CD4-positive, alpha-beta T cell treated with Interleukin-6 at 100 ng/mL for 8 hours (primary cell): ENCODE results near the gene ABHD12.
"Not testable (repeated sequence)": the region's sequence is repeated elsewhere in the genome, so short reads cannot be mapped to it uniquely, and the experiment has no call there.

ENCODE experiments used
- DNase-seq: peaks from one replicate; pipeline ENCODE4 v3.0.0-alpha.2; 2020; ENCODE audit warnings: mixed read lengths, low spot score

Gene ABHD12

DNA sequence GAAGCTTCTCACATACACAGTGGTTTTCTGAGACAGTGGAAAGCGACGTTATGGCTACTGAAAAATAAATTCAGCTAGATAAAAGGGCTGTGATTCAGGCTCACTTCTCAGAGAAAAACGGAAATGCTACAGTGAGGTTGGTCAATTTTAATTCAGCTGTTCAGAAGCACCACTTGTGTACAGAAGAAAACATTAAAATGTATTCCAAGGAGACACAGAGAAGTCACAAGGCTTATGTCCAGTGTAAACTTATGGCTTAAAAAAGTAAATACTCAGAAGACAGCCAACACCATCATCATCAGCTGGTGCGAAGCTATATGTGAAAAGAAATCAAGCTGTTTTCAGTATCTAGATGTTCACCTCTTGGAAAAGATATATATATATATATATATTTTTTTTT is 68.6 kb downstream of the ABHD12 start:
- DNase-seq, result no peak

DNA sequence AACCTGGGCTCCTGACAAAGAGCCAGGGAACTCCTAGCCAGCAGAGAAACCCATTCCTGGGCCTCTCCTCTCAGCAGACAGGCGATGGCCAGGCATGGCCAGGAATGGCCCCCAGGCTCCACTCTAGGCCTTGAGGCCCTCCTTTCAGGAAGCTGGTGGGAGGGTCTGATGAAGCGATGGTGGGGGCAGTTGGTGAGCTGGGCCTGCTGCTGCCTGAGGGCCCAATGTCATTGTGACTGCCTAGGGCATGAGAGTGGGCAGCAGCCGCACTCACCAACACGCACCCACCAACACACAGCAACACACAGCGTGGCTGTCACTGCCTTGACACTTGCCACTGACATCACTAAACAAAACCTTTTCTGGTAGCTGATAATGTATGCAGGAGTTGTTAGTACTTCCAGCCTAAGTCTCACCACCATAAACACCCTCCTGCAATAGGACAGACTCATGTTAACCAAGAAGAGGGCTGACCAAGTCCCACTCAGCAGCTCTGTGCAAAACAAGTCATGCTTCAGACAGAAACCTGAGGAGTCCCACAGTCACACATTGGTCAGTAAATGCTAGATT is 69.3 kb downstream of the ABHD12 start:
- DNase-seq, result no peak

DNA sequence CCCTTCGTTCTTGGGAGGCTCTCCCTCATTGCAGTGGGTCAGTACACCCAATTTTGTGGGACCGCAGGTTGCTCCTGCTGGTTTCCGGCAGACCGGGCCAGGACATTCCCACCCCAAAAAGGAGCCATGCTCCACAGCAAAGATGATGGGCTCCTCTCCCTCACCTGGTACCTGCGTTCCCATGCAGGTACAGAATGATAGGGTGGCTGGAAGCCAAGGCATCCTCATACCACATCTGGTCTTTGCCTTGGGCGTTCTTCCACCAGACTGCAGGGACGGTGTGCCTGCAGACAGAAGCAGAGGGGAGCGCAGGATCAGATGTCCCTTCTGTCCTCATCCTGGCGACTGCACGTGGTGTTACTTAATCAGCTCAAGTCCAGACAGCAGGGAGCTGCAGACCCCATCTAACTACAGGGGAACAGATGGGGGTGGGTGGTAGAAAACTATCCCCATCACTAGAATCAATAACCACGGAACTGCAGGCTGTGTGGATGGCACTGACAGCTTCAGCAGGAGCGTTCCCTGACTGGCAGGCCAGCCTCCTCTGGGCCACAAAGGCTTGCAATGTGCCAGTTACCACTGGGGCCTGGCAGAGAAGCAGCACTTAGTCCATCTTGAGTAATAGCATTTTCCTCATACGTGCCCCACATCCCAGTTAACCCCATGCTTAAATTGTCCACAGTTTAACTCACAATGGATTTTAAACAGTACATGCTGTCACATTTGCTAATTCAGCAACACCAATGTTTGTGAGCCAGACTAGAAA is 70.4 kb downstream of the ABHD12 start:
- no peak for DNase-seq

DNA sequence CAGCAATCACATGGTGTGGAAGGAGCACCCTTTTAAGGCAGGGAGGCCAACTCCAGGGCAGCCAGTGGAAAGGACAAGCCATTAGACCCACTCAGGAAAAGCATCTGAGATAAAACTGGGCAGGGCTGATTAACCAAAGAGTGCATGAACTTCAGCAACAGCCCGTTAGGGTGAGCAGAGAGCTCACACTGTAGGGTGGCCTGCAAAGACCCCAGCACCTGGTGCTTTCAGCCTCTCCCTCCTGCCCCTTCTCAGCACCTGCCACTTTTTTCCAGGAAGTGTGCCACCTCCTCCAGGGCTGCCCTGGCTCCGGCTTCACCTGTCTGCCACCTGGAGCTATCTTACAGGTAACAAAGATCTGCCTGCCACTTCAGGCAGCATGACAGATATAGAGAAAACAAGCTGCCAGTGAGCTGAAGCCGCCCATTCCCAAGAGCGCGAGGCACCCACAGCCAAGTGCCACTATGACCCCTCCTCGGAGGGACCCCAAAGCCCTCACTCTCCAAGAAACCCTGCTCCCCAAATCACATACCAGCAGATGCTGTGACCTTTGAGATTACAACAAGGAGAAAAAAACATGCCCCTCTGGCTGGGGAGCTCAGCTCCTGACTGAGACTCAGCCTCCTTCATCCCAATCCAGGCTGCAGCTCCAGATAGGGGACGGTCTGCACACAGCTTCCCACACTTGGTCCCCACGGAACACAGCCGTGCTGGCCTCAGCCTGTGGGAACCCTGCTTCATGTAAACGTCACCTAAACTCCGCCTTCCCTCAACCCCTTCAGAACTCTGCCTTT is 71.2 kb downstream of the ABHD12 start:
- no peak for DNase-seq

DNA sequence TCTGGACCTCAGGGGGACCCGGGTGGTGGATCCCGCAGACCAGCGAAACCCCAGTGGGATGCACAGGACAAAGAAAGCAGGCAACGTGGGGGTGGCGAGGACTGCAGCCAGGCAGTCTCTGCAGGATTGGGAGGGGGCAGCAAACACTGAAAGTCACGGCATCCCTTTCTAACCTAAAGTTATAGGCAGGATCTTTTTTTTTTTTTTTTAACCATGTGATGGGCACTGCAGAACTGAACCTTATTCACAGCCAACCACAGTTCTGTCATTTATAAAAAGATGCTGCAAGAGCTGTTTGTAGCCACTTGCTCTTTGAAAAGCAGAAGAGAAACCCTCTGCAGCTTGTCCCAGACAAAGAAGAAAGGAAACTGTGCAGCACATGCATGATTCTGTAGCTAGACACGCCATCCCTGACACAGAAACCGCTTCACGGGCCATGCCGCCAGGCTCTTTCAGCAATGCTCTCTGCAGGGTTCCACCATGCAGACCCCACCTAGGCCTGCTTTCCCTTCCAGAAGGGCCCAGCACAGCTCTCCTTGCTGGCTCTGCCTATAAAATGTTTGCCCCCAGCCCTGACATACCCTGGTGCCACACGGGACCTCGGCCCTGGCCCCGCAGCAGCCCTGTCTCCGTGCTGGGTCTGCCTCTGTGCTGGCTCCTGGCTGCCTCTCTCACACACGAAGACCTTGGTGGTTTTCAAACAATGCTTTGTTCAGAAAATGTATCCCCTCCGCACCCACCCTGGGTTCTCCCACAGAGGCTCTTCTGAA is 72.0 kb downstream of the ABHD12 start:
- DNase-seq, result no peak

DNA sequence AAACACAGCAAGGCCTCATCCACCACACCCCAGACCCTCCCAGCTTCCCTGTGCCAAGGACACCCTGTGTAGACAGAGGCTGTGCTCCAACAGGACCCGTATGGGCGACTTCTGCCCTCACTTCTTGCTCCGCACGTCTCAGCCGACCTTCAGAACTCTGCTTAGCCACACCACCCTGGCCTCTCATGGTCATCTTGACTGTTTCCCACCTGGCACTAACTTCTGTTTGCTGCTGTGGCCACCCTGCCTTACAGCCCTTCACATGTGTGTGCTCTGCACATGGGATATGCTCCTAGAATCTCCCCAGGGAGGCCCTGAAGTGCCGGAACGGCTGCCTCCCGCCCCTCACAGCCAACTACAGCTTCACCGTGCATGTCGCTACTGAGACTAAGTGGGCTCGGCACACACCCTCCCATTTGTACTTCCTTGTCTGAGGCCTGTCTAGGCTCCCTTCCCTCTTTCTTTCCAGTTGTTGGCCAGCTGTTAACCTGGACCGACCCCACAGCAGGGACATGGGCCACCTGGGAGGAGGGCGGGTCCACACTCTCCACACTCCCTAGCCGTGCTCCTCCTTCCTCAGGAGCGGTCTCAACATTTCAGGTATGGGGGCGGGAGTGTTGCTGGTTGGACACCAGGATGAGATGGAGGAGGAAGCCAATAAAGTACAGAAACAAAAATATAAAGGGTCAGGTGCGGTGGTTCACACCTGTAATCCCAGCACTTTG is 73.1 kb downstream of the ABHD12 start:
- no peak for DNase-seq

DNA sequence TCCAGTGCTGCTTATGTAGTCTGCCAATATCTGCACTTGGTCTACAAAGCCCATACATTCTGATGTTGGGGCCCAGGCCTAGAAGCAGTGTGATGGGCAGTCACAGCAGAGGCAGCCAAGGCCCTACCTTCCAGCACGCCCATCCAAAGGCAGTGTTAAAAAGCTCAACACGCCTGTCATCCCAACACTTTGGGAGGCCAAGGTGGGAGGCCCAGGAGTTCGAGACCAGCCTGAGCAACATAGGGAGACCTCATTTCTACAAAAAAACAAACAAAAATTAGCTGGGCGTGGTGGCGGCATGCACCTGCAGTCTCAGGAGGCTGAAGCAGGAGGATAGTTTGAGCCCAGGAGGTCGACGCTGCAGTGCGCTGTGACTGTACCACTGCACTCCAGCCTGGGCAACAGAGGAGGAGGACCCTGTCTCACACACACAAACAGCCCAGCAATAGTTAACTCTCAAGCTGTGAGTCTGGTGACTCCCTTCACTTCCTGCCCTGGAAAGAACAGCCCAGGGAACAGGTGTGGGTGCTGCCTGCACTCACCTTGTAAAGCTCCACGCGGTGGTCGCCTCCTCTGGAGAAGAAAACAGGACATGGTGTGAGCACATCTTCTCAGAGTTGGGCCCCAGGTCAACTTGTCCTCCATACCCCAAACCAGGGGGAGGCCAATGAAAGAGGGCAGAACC is 74.0 kb downstream of the ABHD12 start:
- DNase-seq, result no peak

DNA sequence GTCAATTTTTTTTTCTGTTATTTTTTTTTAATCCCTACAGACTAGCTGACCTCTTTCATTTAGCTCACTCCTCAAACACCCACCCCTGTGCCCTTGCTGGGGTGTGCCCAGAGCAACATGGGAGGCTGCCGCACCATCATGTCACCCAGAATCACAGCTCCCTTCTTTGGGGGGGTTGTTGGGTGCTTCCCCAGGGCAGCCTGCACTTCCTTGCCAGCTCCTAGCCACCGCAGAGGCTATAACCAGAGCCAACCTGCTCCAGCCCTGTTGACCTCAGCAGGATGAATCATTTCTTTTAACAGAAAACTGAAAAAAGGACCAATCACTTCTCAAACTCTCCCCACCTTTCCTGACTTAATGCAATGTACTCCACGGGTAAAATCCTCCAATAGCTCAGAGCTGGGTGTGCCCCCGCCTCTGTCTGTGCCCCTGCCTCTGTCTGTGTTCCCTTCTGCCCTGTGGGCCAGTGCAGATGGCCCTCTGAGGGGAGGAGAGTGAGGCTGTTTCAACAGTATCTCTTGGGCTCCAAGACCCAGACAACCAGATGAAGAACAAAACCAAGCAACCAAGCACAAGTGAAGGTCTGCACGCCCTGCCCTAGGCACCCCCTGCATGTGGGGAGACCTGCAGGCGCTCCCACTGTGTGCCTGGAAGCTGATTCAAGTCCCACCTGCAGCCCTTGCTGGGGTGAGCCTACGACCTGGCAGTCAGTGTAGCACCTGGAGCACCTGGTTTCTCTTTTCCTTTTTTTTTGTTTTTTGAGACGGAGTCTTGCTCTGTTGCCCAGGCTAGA is 75.0 kb downstream of the ABHD12 start:
- no peak for DNase-seq

DNA sequence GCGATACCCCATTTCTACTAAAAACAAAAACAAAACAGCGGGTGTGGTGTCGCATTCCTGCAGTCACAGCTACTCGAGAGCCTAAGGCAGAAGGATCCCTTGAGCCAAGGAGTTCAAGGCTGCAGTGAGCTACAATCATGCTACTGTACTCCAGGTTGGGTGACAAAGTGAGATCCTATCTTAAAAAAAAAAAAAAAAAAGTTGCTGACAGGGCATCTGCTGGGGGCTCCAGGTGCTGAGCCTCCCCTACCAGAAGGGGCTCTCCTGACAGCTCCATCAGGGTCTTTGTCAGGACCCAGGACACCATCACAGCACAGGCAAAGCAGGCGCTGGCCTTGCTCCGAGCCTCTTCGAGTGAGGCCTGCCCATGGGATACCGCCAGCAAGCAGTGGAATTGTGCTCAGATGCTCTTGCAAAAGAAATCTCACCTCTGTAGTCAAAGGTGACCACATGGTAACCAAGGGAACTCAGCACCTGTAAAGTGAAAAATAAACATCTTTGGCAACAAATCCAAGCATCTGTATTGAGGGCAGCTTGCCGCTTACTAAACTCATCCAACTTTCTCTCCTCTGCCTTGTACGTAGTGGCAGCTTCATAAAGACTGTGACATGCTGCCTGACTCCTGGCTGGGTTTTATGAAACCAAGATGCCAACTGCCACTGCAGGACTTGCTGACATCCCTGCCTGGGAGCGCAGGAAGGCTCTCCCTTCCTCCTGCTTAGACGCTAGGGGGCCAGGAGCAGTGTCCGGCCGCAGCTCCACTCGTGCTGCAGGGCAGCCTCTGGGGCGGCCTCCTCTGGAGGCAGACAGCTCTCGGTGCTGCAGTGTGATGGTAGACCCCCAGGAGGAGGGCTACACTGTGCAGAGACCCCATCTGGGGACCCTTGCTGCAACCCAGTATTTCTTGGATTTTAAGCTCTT is 75.9 kb downstream of the ABHD12 start:
- no peak for DNase-seq

DNA sequence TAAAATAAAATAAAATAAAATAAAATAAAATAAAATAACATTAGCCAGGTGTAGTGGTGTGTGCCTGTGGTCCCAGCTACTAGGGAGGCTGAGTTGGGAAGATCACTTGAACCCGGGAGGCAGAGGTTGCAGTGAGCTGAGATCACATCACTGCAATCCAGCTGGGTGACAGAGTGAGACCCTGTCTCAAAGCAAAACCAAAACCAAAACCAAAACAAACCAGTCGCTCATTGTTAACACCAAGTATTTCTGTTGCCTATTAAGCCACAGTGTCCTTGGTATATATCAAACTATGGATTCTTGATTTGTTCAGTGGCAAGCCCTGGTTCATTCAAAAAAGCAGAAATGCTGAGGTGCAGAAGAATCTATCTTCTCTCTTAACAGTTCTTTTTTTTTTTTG is 77.0 kb downstream of the ABHD12 start:
- no peak for DNase-seq

DNA sequence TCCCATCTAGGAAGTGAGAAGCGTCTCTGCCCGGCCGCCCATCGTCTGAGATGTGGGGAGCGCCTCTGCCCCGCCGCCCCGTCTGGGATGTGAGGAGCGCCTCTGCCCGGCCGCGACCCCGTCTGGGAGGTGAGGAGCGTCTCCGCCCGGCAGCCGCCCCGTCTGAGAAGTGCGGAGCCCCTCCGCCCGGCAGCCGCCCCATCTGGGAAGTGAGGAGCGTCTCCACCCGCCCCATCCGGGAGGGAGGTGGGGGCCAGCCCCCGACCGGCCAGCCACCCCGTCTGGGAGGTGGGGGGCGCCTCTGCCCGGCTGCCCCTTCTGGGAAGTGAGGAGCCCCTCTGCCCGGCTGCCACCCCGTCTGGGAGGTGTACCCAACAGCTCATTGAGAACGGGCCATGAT is 77.9 kb downstream of the ABHD12 start:
- DNase-seq, result not testable (repeated sequence)

DNA sequence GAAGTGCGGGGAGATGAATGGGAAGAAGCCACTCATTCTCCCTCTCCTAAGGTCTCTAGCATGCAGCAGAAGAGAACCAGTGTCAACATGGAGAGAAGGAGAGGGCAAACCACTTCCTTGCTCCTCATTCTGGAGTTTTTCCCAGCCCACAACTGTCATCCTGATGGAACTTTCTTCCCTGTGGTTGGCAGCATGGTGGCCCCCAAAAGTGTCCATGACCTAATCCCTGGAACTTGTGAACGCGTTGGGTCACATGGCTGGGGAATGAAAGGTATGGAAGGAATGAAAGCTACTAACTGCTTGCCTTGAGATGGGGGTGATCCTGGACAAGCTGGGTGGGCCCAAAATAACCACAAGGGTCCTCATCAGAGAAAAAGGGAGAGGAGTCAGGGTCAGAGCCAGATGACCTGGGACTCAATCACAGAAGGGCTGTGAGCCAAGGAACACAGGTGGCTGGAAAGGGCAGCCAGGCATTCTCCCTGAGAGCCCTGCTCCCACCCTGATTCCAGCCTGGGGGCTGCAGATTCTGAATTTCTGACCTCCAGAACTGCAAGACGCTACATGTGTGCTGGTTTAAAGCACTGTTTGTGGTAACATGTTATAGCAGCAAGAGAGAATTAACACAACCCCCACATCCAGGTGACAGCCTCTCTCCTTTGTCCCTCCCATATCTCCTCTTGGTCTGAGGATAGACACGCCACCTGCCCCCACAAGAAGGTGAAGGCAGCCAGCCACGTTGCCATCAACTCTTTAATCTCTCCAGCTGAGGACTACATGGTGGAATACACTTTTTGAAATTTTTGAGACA is 79.5 kb downstream of the ABHD12 start:
- no peak for DNase-seq

DNA sequence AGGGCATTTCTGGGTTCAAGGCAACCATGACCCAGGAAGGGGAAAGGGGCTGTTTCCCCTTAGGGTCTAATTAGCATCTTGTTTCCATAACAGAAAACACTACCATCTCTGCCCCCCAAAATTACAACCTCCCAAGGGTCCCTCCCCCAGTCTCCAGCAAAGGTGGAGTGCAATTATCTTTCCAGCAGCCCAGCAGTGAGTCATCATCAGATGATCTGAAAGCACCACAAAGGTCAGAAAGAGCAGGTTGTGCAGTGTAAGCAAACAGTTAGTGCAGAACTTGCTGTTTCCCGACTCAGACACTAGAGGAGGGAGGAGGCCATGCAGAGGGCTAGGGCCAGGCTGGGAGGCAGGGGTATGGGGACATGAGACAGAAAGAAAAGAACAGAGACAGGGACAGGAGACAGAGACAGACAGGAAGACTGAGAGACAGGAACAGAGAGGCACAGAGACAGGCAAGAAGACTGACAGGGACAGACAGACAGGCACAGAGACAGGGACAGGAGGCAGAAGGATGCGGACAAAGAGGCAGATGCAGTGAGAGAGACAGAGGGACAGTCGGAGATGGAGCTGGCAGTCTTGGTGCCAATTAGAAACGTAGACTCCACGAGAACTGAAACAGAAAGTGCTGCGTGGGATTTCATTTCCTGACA is 80.2 kb downstream of the ABHD12 start:
- peak; percentile 46 for DNase-seq

DNA sequence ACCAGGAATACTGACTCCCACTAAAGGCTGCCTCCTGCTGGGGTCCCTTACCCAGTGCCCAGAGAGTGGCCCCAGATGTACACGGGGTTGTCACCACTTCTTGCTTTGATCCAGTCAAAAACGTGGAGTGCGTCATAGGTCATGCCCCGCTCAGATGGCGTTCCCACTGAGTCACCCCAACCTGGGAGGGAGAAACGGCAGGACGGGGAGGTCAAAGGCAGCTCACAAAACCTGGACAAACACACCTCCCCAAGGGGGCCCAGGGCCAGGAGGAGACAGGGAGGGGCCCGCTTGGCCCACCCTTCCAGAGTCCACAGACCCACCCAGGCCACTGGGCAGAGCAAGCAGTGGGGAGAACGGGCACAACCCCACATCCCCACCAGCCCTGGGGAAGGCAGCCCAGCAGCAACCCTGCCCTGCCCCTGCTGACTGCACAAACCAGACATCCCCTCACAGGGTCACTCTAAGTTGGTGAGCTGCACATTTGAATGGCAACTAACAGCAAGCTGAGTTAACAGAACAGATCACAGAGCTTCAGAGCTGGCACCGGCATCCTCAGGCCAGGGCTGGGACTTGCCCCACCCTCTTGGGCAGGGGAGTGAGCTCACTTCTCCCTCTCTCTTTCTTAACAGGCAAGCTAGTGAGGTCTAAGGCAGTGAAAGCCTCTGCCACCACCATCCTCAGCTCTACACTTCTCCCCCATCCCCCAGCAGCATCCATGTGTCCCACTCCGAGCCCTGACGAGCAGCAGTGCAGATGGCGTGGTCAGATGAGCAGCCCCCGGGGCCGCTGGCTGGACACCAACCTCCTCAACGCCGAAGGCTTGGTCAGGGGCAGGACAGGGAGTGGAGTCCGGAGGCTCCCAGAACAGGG is 81.0 kb downstream of the ABHD12 start:
- DNase-seq, result no peak

DNA sequence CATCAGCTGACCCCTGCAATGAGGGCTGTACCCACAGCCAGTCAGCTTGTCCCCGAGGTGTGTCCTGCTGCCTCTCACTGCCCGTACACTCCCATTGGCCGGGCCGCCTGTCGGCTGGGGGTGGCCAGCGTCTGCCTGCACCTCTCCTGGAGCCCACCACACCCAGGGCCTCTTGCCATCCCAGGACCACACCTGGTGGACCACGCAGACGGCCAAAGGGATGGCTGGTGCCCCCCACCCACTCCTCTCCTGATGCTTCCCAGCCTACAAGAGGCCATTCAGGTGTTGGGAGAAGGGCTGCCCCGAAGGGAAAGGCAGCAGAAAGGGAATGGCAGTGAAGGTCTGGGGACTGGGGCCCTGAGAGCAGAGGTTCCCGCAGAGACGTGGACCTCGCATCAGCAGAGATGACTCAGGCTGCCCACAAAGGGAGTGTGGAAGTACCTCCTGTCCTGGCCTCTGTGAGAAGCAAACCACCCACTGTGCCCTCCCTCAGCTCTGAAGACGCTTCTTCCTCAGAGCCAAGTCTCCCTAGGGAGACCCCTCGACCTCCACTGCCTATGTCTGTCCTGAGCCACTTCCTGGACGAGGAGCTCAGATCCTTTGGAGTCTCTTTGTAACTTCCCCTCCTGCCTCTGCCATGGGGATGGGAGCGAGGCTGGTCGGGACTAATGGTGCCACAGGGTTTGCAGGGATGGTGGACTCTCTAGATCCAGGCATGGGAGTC is 81.8 kb downstream of the ABHD12 start:
- DNase-seq, result no peak

DNA sequence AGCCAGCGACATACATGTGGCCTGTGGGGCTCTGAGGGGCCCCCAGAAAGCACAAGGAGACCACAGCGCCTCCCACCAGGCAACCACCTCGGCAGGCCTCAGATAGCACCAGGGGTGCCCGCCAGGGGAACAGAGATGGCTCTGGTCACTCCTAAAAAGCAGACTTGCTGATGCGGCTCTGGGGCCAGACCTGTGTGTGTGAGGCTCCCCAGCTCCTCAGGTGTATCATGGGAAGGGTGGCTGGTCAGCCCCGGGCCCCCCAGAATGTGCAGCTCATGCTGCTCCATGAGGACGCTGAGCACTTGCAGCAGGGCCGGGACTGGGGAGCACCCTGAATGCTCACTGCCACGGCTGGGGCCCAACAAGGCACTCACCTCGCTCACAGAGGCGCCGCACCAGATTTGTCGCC is 82.5 kb downstream of the ABHD12 start:
- no peak for DNase-seq
